ENCODE results near the gene MRPL42. TPM values are rescaled to one million over a fixed set of nuclear protein-coding genes. Genes with fewer than 3 reads are reported as not detected.

Gene MRPL42
- total and polyA plus RNA-seq, 2 donors from 2014 or later, result 57.6 to 66.7 TPM

DNA sequence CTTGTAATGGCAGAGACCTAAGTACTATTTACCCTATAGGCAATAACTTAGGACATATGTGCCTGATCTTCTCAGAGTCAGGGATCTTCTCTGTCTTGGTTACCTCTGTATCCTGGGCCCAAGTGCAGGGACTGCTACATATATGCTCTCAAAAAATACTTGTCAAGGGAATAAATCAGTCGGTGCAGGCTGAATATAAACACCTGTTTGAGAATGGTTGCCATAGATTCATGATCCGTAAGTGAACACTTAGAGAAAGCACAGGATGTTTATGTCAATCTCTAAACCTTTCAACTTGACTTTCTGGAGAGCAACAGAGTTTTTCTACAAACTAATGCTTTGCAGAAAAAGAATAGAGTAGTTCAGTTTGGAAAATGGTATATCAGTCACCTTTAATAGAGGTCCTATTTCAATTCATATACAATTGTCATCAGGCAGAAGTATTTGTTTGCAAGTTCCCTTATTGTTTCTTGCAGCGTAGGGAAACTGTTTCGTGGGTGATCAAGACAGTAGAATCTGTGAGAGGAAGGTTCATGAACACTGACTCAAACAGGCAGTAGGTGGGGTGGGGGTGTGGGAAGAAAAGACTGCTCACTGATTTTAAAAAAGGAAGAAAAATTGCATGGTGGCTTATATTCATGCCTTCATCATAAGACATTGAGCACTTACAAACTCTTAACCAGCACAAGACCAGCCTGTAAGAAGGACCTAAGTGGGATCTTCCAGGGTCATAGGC, 19.6 kb upstream of the MRPL42 start:
- Histone ChIP-seq H3K27me3 (ENCODE audit: control insufficient read depth, insufficient read depth, low read length) (no peaks in the 10 kb centered on the region), H3K9me3 (ENCODE audit: control insufficient read depth in 2 of 3, insufficient read depth in 1 of 3, low read length in 3 of 3) (no peaks in the 10 kb centered on the region), H3K4me1 (ENCODE audit: control insufficient read depth in 2 of 3, insufficient read depth in 2 of 3, low read depth in 1 of 3, low read length in 3 of 3) (no peaks in the 10 kb centered on the region), H3K4me3 (ENCODE audit: low read length in 3 of 3) (no peak overlapping the region), H3K9ac (ENCODE audit: low read length in 3 of 3) (no peak overlapping the region), H3K36me3 (ENCODE audit: control insufficient read depth in 2 of 3, insufficient read depth in 3 of 3, low read length in 3 of 3) (no peaks in the 10 kb centered on the region), H3K27ac (ENCODE audit: low read depth in 2 of 2, low read length in 2 of 2) (no peak overlapping the region)
- intact Hi-C loops (cut with DNase I), result no loop called here
- DNase-seq (peak in 1 of 5 donors; percentile 34), FAIRE-seq (no peak)
- TF ChIP-seq, protein P1, sequence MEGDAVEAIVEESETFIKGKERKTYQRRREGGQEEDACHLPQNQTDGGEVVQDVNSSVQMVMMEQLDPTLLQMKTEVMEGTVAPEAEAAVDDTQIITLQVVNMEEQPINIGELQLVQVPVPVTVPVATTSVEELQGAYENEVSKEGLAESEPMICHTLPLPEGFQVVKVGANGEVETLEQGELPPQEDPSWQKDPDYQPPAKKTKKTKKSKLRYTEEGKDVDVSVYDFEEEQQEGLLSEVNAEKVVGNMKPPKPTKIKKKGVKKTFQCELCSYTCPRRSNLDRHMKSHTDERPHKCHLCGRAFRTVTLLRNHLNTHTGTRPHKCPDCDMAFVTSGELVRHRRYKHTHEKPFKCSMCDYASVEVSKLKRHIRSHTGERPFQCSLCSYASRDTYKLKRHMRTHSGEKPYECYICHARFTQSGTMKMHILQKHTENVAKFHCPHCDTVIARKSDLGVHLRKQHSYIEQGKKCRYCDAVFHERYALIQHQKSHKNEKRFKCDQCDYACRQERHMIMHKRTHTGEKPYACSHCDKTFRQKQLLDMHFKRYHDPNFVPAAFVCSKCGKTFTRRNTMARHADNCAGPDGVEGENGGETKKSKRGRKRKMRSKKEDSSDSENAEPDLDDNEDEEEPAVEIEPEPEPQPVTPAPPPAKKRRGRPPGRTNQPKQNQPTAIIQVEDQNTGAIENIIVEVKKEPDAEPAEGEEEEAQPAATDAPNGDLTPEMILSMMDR (IDR thresholded peaks at IDR 0.05; ENCODE audit: borderline replicate concordance, extremely low read depth, insufficient read depth), result no peak

GRCh38 chr12:93448796-93449195, 18.5 kb upstream of the MRPL42 start:
- H3K27me3 ChIP-seq (ENCODE audit: control insufficient read depth, insufficient read depth, low read length), result no peaks in the 10 kb centered on the region
- H3K27ac ChIP-seq (ENCODE audit: low read depth in 2 of 2, low read length in 2 of 2), result no peak overlapping the region
- H3K9me3 ChIP-seq (ENCODE audit: control insufficient read depth in 2 of 3, insufficient read depth in 1 of 3, low read length in 3 of 3), result no peaks in the 10 kb centered on the region
- no peak overlapping the region for H3K4me3 ChIP-seq (ENCODE audit: low read length in 3 of 3)
- H3K9ac ChIP-seq (ENCODE audit: low read length in 3 of 3), result no peak overlapping the region
- no peak for FAIRE-seq
- H3K4me1 ChIP-seq (ENCODE audit: control insufficient read depth in 2 of 3, insufficient read depth in 2 of 3, low read depth in 1 of 3, low read length in 3 of 3), result no peaks in the 10 kb centered on the region
- TF ChIP-seq, protein P1 (IDR thresholded peaks at IDR 0.05; ENCODE audit: borderline replicate concordance, extremely low read depth, insufficient read depth), result no peak
- no peaks in the 10 kb centered on the region for H3K36me3 ChIP-seq (ENCODE audit: control insufficient read depth in 2 of 3, insufficient read depth in 3 of 3, low read length in 3 of 3)
- DNase-seq, result no peak
- intact Hi-C loops (cut with DNase I), result no loop called here

DNA sequence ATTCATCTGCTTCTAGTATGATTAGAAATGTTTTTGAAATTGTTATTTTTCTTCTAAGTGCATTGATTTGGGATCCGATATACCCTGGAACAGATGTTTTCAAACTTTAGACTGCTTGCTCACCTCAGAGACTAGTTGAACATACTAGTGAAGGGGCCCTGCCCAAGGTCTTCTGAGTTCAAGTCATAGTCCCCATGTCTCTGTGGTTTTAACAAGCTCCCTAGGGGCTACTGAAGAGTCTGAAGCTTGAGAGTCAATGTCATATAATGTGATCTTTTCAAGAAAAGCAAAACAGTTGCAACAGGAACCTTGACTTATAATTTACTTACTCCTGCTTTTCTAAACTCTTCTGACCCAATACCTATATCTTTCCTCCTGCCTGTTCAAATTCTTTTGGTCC, 18.0 kb upstream of the MRPL42 start:
- no peak for FAIRE-seq
- no peak overlapping the region for H3K27ac ChIP-seq (ENCODE audit: low read depth in 2 of 2, low read length in 2 of 2)
- H3K27me3 ChIP-seq (ENCODE audit: control insufficient read depth, insufficient read depth, low read length), result no peaks in the 10 kb centered on the region
- intact Hi-C loops (cut with DNase I), result no loop called here
- no peaks in the 10 kb centered on the region for H3K9me3 ChIP-seq (ENCODE audit: control insufficient read depth in 2 of 3, insufficient read depth in 1 of 3, low read length in 3 of 3)
- no peak for DNase-seq
- H3K4me1 ChIP-seq (ENCODE audit: control insufficient read depth in 2 of 3, insufficient read depth in 2 of 3, low read depth in 1 of 3, low read length in 3 of 3), result no peaks in the 10 kb centered on the region
- no peaks in the 10 kb centered on the region for H3K36me3 ChIP-seq (ENCODE audit: control insufficient read depth in 2 of 3, insufficient read depth in 3 of 3, low read length in 3 of 3)
- TF ChIP-seq, protein P1 (IDR thresholded peaks at IDR 0.05; ENCODE audit: borderline replicate concordance, extremely low read depth, insufficient read depth), result no peak
- H3K4me3 ChIP-seq (ENCODE audit: low read length in 3 of 3), result no peak overlapping the region
- H3K9ac ChIP-seq (ENCODE audit: low read length in 3 of 3), result no peak overlapping the region
